HG03135 (cell line): ENCODE data around the gene UPK3BL2.
"Not testable (repeated sequence)": the region's sequence is repeated elsewhere in the genome, so short reads cannot be mapped to it uniquely, and the experiment has no call there.

Experiments used
- ATAC-seq: cut with Tn5 transposase; IDR thresholded peaks from one replicate; pipeline ENCODE4 v1.9.1; 2021; ENCODE audit warnings: mild to moderate bottlenecking, moderate library complexity; ENCODE audit not compliant: unreplicated experiment

The UPK3BL2 gene

GRCh38 chr7:102531583-102531982 lies 11.9 kb downstream of the UPK3BL2 start:
- not testable (repeated sequence) for ATAC-seq

GRCh38 chr7:102527822-102528793 lies 15.4 kb downstream of the UPK3BL2 start:
- ATAC-seq: not testable (repeated sequence)

- ATAC-seq: not testable (repeated sequence)
These were observed 16.3 kb downstream of the UPK3BL2 start for GRCh38 chr7:102527182-102527581.

GRCh38 chr7:102524803-102525202 lies 18.7 kb downstream of the UPK3BL2 start:
- ATAC-seq: not testable (repeated sequence)

- ATAC-seq: not testable (repeated sequence)
These were observed 22.7 kb downstream of the UPK3BL2 start for GRCh38 chr7:102520797-102521196.

GRCh38 chr7:102517550-102518147 lies 25.8 kb downstream of the UPK3BL2 start, which contains the start of gene RASA4B:
Gene RASA4B, minus strand, starts transcription at chr7:102517777. Its CDS starts 67 bp downstream, at chr7:102517710.
- ATAC-seq: peak; percentile 74

- not testable (repeated sequence) for ATAC-seq
These were observed 26.5 kb downstream of the UPK3BL2 start for GRCh38 chr7:102516951-102517350.

- not testable (repeated sequence) for ATAC-seq
These were observed 27.6 kb downstream of the UPK3BL2 start for GRCh38 chr7:102515889-102516288.

GRCh38 chr7:102514881-102515721 lies 28.4 kb downstream of the UPK3BL2 start:
- ATAC-seq: peak; percentile 56

- not testable (repeated sequence) for ATAC-seq
These were observed 30.8 kb downstream of the UPK3BL2 start for GRCh38 chr7:102512642-102513221.

GRCh38 chr7:102511860-102512522 lies 31.5 kb downstream of the UPK3BL2 start:
- peak; percentile 41 for ATAC-seq

GRCh38 chr7:102510575-102510974 lies 32.9 kb downstream of the UPK3BL2 start:
- not testable (repeated sequence) for ATAC-seq

GRCh38 chr7:102507410-102508088 lies 35.9 kb downstream of the UPK3BL2 start:
- ATAC-seq: not testable (repeated sequence)

GRCh38 chr7:102505298-102506185 lies 38.0 kb downstream of the UPK3BL2 start:
- not testable (repeated sequence) for ATAC-seq

GRCh38 chr7:102503141-102503540 lies 40.4 kb downstream of the UPK3BL2 start:
- not testable (repeated sequence) for ATAC-seq

GRCh38 chr7:102498321-102498720 lies 45.2 kb downstream of the UPK3BL2 start:
- not testable (repeated sequence) for ATAC-seq

- not testable (repeated sequence) for ATAC-seq
These were observed 46.2 kb downstream of the UPK3BL2 start for GRCh38 chr7:102497308-102497707.

- not testable (repeated sequence) for ATAC-seq
These were observed 46.6 kb downstream of the UPK3BL2 start for GRCh38 chr7:102496861-102497260.
